ENCODE data around the gene VSTM2B. TPM values are rescaled to one million over a fixed set of nuclear protein-coding genes. Genes with fewer than 3 reads are reported as not detected.
"Not testable (repeated sequence)": the region's sequence is repeated elsewhere in the genome, so short reads cannot be mapped to it uniquely, and the experiment has no call there.

The VSTM2B gene
- total RNA-seq, 2 experiments from 2014 or later, result not detected

DNA sequence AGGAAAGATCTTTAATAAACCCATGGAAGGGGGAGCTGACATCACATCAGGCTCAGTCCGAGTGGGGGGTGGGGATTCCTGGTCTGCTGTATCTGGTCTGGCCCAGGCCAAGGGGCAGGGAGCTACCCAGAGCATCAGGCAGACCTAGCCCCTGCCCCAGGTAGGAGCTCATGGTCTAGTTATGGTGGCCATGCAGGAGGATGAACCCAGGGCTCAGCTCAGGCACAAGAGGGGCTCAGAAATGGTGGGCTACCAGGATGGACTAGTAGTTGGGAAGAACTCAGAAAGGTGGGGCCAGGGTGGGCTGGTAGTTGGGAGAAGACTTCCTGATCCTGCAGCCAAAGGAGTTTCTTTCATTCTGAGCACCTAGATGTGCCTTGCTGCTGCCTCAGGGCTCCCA lies 14.3 kb downstream of the VSTM2B start:
- H3K4me3 Mint-ChIP-seq, result no peak overlapping the region
- no peak for DNase-seq
- no peaks in the 10 kb centered on the region for H3K36me3 Mint-ChIP-seq
- H3K9me3 Mint-ChIP-seq, result peaks cover 2% of the 10 kb centered on the region
- no peak overlapping the region for H3K27ac Mint-ChIP-seq
- H3K27me3 Mint-ChIP-seq, result peaks cover 16% of the 10 kb centered on the region
- no peaks in the 10 kb centered on the region for H3K4me1 Mint-ChIP-seq

DNA sequence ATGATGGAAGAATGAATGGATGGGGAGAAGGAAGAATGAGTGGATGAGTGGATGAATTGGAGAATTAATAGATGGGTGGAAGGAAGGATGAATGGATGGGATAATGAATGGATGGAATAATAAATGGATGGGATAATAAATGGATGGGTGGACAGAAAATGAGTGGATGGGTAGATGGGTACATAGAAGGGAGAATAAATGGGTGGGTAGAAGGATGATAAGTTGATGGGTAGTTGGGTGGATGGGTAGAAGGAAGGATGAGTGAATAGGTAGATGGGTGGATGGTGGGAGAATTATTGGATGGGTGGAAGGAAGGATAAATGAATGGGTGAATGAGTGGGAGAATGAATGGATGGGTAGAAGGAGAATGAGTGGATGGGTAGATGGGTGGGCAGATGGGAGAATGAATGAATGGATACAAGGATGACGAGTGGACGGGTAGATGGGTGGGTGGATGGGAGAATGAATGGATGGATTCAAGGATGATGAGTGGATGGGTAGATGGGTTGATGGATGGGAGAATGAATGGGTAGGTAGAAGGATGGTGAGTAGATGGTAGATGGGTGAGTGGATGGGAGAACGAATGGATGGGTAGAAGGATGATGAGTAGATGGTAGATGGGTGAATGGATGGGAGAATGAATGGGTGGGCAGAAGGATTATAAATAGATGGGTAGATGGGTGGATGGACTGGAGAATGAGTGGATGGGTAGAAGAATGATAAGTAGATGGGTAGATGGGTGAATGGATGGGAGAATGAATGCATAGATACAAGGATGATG lies 15.9 kb downstream of the VSTM2B start:
- Mint-ChIP-seq H3K4me1 (no peaks in the 10 kb centered on the region), H3K36me3 (no peaks in the 10 kb centered on the region), H3K9me3 (peaks cover 2% of the 10 kb centered on the region), H3K27ac (no peak overlapping the region), H3K27me3 (peaks cover 11% of the 10 kb centered on the region), H3K4me3 (no peak overlapping the region)
- DNase-seq, result no peak

DNA sequence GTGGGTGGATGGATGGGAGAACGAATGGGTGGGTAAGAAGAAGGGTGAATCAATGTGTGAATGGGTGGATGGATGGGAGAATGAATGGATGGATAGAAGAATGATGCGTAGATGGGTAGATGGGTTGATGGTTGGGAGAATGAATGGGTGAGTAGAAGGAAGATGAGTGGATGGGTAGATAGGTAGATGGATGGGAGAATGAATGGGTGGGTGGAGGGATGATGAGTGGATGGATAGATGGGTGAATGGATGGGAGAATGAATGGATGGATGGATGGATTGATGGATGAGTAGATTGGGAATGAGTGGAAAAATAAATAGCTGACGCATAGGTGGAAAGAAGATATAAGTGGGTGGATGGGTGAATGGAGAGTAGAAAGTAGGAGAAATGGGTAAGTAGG lies 16.5 kb downstream of the VSTM2B start:
- H3K27ac Mint-ChIP-seq, result no peak overlapping the region
- H3K27me3 Mint-ChIP-seq, result peaks cover 13% of the 10 kb centered on the region
- no peak for DNase-seq
- no peak overlapping the region for H3K4me3 Mint-ChIP-seq
- H3K9me3 Mint-ChIP-seq, result peaks cover 2% of the 10 kb centered on the region
- H3K36me3 Mint-ChIP-seq, result no peaks in the 10 kb centered on the region
- no peaks in the 10 kb centered on the region for H3K4me1 Mint-ChIP-seq

DNA sequence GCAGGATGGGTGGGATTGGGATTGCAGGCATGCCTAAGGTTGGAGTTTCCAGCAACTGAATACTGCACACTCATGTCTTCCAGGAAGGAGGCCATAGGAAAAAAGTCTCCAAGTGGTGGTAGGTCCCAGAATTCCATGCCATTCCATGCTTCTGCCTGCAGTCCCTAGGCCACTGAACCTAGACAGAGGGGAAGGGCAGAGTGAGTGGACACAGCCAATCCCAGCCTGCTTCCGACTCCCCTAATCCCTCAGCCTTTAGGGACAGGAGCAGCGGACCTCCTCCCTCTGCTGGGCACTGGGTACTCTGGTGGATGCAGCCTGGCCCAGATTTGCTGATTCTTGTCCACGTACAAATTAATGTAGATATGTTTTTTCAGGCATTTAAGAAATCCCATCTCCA lies 17.0 kb downstream of the VSTM2B start:
- Mint-ChIP-seq H3K36me3 (no peaks in the 10 kb centered on the region), H3K4me3 (no peak overlapping the region), H3K9me3 (peaks cover 2% of the 10 kb centered on the region), H3K27me3 (peaks cover 17% of the 10 kb centered on the region), H3K4me1 (no peaks in the 10 kb centered on the region), H3K27ac (no peak overlapping the region)
- no peak for DNase-seq

DNA sequence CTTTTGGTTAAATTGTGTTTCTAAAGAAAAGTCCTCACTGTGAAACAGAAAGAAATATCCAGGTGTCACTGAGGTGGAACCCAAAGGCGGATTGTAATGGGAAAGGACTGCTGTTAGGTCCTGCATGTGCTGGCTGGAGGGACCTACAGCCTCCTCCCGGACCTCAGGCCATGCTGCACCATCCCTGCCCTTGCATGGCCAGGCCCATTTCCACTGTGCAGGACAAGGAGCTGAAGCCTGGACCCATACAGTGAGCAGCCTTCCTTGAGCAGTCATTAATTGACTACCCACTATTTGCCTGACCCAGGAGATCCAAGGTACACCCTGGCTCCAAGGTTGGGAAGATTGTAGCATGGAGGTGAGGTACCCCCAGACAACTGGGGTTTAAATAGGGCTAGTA lies 17.6 kb downstream of the VSTM2B start:
- no peak overlapping the region for H3K27ac Mint-ChIP-seq
- no peak for DNase-seq
- peaks cover 18% of the 10 kb centered on the region for H3K27me3 Mint-ChIP-seq
- H3K4me3 Mint-ChIP-seq, result no peak overlapping the region
- peaks cover 2% of the 10 kb centered on the region for H3K9me3 Mint-ChIP-seq
- H3K4me1 Mint-ChIP-seq, result no peaks in the 10 kb centered on the region
- no peaks in the 10 kb centered on the region for H3K36me3 Mint-ChIP-seq

DNA sequence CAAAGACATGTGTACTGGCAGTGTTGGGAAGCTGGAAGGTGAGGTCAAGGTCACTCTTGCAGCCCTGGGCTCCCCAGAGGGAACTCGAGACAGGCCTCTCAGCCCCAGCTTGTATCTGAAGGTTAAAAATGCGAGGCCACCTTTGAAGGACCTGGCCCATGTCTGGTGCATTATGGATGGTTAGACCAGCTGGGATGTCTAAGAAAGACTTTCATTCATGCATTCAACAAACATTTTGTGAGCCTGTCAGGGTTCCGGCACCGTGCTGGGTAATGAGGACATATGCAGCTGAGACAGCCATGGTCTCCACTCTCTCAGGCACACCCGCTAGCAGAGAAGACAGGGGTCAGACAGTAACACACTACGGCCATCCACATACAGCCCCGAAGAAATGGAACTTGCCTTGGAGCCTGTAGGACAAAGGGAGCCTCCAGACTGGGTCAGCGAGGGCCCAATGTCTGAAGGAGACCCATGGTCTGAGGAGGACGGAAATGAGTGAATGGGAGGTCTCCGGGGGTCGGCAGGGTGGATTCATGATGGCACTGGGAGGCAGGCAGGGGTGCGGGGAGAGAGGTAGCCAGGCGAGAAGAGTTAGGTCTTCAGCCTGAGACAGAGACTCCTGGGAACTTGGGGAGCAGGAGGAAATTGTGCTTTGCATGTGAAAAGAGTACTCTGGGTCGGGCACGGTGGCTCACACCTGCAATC lies 19.0 kb downstream of the VSTM2B start:
- no peak overlapping the region for H3K4me3 Mint-ChIP-seq
- no peaks in the 10 kb centered on the region for H3K36me3 Mint-ChIP-seq
- peaks cover 2% of the 10 kb centered on the region for H3K9me3 Mint-ChIP-seq
- no peak for DNase-seq
- H3K27me3 Mint-ChIP-seq, result peaks cover 11% of the 10 kb centered on the region
- no peak overlapping the region for H3K27ac Mint-ChIP-seq
- no peaks in the 10 kb centered on the region for H3K4me1 Mint-ChIP-seq

DNA sequence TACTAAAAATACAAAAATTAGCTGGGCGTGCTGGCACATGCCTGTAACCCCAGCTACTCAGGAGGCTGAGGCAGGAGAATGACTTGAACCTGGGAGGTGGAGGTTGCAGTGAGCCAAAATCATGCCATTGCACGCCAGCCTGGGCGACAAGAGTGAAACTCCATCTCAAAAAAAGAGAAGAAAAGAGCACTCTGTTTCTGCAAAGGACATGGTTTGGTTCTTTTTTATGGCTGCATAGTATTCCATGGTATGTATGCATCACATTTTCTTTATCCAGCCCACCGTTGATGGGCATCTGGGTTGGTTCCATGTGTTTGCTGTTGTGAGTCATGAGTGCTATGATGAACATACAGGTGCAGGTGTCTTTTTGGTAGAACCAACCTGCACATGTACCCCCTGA lies 19.7 kb downstream of the VSTM2B start:
- H3K4me1 Mint-ChIP-seq, H3K36me3 Mint-ChIP-seq, H3K9me3 Mint-ChIP-seq, DNase-seq, H3K27ac Mint-ChIP-seq, H3K4me3 Mint-ChIP-seq: not testable (repeated sequence)
- peaks cover 11% of the 10 kb centered on the region for H3K27me3 Mint-ChIP-seq

DNA sequence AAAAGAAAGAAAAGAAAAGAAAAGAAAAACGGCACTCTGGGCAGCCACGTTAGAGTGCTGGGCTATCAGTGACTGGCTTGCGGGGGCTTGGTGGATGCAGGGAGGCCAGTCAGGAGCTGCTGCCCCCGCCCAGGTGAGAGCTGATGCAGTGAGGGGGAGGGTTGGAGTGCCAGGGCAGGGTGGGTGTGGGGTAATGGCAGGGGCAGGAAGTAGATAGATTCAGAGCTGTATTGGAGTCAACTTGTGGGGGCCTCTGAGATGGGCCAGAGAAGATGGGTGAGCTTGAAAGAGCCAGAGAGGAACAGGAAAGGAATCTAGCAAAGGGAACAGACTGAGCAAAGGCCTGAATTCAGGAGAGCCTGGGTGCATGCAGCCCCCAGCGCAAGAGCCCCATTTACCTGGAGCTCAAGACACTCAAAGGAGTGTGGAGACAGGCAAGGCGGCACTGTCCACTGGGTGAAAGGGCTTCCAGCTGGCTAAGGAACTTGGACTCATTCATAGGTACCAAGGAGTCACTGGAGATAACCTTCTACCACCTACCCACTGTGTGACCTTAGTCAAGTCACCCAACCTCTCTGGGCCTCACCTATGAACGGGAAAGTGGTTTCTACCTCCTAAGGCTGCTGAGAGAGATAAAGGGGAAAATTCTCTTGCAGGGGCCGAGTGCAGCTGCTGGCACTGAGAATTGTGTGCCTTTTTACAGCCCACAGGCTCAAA lies 20.2 kb downstream of the VSTM2B start:
- H3K9me3 Mint-ChIP-seq, result peaks cover 2% of the 10 kb centered on the region
- H3K4me3 Mint-ChIP-seq, result no peak overlapping the region
- no peaks in the 10 kb centered on the region for H3K4me1 Mint-ChIP-seq
- H3K27me3 Mint-ChIP-seq, result peaks cover 11% of the 10 kb centered on the region
- no peak for DNase-seq
- no peak overlapping the region for H3K27ac Mint-ChIP-seq
- H3K36me3 Mint-ChIP-seq, result no peaks in the 10 kb centered on the region

DNA sequence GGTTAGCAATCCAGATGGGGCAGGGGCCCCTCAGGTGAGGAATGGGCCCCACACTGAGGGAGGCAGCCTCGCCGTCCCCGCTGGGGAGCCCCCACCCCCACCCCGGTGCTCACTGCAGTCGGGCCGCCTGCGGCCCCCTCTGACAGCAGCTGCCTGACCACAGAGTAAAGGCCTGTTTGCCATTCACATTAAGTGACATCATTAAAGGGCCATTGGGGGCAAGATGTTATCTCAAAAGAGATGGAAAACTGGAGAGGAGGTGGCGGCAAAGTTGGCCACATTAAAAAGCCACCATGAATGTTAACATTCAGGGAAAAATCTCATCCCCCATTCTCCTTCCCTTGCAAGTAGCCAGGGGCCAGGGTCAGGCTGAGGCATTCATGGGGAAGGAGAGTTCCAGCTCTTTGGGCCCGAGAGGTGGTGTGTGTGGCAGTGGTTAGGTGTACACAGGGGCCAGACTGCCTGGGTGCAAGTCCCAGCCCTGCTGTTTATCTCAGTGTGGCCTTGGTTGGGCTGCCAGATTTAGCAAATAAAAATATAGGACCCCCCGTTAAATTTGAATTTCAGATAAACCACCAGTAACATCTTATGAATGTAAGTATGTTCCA lies 20.9 kb downstream of the VSTM2B start:
- H3K4me3 Mint-ChIP-seq, result no peak overlapping the region
- H3K36me3 Mint-ChIP-seq, result no peaks in the 10 kb centered on the region
- DNase-seq, result no peak
- H3K9me3 Mint-ChIP-seq, result peaks cover 2% of the 10 kb centered on the region
- no peaks in the 10 kb centered on the region for H3K4me1 Mint-ChIP-seq
- H3K27ac Mint-ChIP-seq, result no peak overlapping the region
- H3K27me3 Mint-ChIP-seq, result peaks cover 11% of the 10 kb centered on the region

DNA sequence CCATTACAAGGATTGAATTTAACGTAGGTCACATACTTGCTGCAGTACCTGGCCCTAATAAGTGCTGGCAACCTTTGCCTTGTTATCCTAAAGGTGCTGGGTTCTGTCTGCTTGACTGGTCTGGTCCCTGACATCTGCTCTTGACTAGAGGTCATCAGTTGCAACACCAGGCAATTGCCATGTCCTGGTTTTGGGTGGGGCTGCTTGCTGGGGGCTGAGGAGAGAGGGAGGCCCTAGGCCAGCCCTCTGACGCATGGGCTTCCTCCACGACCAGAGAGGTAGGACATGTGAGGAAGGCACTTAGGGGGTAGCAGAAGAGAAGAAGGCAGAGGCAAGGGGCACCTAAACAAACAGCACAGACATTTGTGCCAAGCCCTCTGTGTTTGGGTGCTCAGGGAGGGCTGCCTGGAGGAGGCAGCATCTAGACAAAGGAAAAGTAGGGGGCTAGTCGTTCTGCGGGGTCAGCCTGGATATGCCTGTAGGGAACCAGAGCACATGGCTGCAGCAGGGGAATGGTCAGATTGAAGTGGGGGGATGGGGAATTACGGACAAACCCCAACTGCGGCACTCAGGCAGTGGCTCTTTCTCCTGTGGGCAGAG lies 21.7 kb downstream of the VSTM2B start:
- Mint-ChIP-seq H3K4me3 (no peak overlapping the region), H3K27me3 (peaks cover 11% of the 10 kb centered on the region), H3K9me3 (peaks cover 2% of the 10 kb centered on the region), H3K27ac (no peak overlapping the region), H3K36me3 (no peaks in the 10 kb centered on the region), H3K4me1 (no peaks in the 10 kb centered on the region)
- DNase-seq, result no peak

DNA sequence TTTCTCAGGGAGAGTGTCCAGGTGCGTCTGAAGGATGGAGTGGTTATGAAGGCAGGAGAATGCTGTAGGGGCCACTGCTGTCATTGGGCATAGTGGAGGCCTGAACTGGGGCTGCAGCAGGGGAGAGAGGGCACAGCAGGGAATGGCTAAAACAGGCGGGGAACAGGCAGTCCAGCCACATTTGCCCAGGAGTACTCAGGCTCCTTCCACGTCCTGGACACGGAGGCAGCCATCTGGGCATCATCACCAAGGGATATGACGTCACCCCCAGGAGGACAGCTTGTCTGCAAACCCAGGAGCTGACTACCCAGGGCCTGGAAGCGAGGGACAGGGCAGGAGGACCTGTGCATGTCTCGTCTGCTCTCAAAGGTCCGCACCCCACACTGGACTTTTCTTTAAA lies 22.2 kb downstream of the VSTM2B start:
- no peak overlapping the region for H3K4me3 Mint-ChIP-seq
- H3K9me3 Mint-ChIP-seq, result peaks cover 5% of the 10 kb centered on the region
- no peaks in the 10 kb centered on the region for H3K4me1 Mint-ChIP-seq
- H3K27me3 Mint-ChIP-seq, result peaks cover 11% of the 10 kb centered on the region
- no peak for DNase-seq
- H3K36me3 Mint-ChIP-seq, result no peaks in the 10 kb centered on the region
- H3K27ac Mint-ChIP-seq, result no peak overlapping the region

DNA sequence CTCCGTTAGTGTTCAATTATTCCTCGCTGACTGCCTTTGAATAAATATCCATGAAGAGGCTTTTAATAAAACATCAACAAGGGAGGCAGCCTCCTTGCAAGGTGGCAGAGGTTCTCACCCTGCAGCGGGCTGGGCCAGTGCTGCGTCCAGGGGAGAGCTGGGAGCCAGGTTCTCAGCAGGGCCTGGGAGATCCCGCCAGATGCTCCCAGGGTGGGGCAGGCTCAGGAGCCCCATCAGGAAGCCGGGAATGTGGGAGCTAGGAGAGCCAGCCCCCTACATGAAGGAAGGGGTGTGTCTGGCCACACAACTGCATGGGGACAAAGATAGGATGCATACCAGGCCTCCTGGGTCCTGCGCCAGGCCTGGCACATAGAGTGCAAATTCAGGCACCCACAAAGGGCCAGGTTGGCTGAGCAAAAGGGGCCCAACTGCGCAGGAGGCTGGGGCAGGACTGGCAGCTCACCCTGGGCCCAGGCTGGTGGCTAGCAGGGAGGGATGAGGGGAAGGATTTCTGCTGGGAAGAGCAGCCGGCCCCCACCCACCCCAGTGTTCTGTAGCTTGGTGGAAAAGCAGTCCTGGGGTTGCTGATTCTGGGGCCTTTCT lies 22.8 kb downstream of the VSTM2B start:
- no peaks in the 10 kb centered on the region for H3K4me1 Mint-ChIP-seq
- no peak for DNase-seq
- no peak overlapping the region for H3K4me3 Mint-ChIP-seq
- H3K9me3 Mint-ChIP-seq, result peaks cover 8% of the 10 kb centered on the region
- H3K36me3 Mint-ChIP-seq, result no peaks in the 10 kb centered on the region
- peaks cover 11% of the 10 kb centered on the region for H3K27me3 Mint-ChIP-seq
- no peak overlapping the region for H3K27ac Mint-ChIP-seq

DNA sequence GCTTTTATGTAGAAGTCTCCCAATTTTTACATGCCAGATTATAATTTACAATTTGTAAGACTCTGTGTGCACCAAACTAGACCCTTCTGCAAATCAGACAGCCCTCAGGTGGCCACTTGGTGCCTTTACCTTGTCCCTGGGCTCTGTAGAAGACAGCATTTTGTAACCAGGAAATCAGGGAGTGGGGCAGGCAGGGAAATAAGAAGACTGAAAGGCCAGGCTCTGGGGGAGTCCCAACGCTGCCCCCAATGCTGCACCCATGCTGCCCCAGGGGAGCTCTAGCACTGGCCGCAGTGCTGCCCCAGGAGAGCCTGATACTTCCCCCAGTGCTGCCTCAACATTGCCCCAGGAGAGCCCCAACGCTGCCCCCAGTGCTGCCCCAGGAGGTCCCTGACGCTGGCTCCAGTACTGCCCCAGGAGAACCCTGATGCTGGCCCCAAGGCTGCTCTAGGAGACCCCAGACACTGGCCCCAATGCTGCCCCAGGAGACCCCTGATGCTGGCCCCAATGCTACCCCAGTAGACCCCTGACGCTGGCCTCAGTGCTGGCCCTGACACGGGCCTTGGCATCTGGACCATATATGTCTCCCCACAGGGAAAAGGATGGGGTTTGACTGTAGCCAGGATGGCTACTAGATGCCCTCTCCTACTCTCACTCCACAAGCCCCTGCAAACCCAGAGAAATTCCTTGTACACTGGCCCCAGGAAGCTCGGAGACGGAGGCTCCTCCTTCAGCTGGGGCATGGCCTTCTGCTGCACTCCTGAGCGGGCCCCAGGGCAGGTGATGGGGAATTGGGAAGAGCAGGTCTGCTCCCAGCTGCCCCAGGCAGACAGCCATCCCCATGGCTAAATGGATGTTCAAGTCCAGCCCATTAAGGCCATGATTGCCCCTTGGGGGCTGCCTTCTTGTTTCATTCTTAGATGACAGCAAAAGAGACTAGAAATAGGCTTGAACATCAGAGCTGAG lies 23.6 kb downstream of the VSTM2B start:
- Mint-ChIP-seq H3K9me3 (peaks cover 14% of the 10 kb centered on the region), H3K4me1 (no peaks in the 10 kb centered on the region), H3K27ac (no peak overlapping the region), H3K4me3 (no peak overlapping the region), H3K27me3 (peaks cover 11% of the 10 kb centered on the region), H3K36me3 (no peaks in the 10 kb centered on the region)
- no peak for DNase-seq

DNA sequence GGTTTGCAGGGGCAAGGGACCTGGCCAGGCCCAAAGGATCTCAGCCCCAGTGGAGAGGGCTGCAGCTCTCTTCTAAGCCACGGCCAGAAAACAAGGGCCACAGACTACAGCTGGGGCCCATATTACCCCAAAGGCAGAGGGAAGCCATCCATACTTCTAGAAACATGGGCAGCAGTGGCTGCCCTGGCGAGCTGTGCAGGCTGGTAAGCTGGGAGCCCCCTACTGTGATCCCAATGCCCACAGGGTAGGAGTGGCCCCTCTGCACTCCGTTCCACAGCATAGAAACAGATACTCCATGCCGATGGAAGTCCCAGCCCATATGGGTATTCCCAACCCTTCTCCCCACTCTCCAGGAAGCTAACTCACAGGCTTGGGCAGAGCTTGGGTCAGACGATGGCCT lies 25.1 kb downstream of the VSTM2B start:
- DNase-seq, result no peak
- Mint-ChIP-seq H3K4me3 (no peak overlapping the region), H3K27me3 (peaks cover 22% of the 10 kb centered on the region), H3K9me3 (peaks cover 23% of the 10 kb centered on the region), H3K4me1 (no peaks in the 10 kb centered on the region), H3K27ac (no peak overlapping the region), H3K36me3 (no peaks in the 10 kb centered on the region)
